Measurements from ENCODE around the gene LONP2.

DNA sequence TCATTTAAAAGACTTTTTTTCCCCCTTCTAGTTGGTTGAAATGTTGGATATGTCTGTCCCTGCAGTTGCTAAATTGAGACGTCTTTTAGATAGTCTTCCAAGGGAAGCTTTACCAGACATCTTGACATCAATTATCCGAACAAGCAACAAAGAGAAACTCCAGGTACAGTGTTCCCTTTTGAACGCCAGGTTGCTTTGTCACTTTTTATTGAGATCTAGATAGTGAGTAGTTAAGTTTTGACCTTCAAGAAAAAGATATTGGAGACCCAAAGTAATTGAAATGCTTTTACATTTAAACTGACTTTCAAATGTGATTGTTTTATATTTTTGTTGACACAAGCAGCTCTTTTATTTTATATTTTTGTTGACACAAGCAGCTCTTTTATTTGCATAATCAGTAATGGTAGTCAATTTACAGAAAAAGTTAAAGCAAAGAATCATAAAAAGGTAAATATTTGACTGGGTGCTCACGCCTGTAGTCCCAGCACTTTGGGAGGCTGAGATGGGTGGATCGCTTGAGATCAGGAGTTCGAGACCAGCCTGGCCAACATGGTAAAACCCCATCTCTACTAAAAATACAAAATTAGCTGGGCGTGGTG is 12.6 kb downstream of the LONP2 start:
- TF ChIP-seq, protein P1, sequence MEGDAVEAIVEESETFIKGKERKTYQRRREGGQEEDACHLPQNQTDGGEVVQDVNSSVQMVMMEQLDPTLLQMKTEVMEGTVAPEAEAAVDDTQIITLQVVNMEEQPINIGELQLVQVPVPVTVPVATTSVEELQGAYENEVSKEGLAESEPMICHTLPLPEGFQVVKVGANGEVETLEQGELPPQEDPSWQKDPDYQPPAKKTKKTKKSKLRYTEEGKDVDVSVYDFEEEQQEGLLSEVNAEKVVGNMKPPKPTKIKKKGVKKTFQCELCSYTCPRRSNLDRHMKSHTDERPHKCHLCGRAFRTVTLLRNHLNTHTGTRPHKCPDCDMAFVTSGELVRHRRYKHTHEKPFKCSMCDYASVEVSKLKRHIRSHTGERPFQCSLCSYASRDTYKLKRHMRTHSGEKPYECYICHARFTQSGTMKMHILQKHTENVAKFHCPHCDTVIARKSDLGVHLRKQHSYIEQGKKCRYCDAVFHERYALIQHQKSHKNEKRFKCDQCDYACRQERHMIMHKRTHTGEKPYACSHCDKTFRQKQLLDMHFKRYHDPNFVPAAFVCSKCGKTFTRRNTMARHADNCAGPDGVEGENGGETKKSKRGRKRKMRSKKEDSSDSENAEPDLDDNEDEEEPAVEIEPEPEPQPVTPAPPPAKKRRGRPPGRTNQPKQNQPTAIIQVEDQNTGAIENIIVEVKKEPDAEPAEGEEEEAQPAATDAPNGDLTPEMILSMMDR (IDR thresholded peaks at IDR 0.05; ENCODE audit: low read depth, low read length), result no peak
- no peak for TF ChIP-seq EZH2phosphoT487 (IDR thresholded peaks at IDR 0.05; ENCODE audit: low read depth)

Measured in OCI-LY3 (cell line).